T-helper 17 cell (primary cell): ENCODE results near the gene CTDSPL. TPM values are rescaled to one million over a fixed set of nuclear protein-coding genes. Genes with fewer than 3 reads are reported as not detected.

Source experiments
- ATAC-seq: fragments of 150-1000 bp; cut with Tn5 transposase; 2 replicates; pipeline ENCODE4 v1.10.0; 2021; ENCODE audit warnings: mild to moderate bottlenecking, moderate library complexity
- DNase-seq, 3 donors: peaks; one replicate each; pipeline versions ENCODE4 v3.0.0 to v3.0.0-alpha.2; 2020 to 2021
- H3K9me3 ChIP-seq: one replicate; pipeline ENCODE4 v1.7.0; 2013; ENCODE audit warnings: low read length, mild to moderate bottlenecking; ENCODE audit not compliant: control insufficient read depth, poor library complexity, severe bottlenecking
- H3K27ac Mint-ChIP-seq: one replicate; pipeline ENCODE4 v1.8.0; 2022; ENCODE audit warnings: mild to moderate bottlenecking, moderate library complexity, mixed read lengths
- H3K27me3 Mint-ChIP-seq: one replicate; pipeline ENCODE4 v1.8.0; 2022; ENCODE audit warnings: mixed read lengths
- H3K36me3 Mint-ChIP-seq: one replicate; pipeline ENCODE4 v1.8.0; 2022; ENCODE audit warnings: low read depth, mixed read lengths
- H3K4me1 Mint-ChIP-seq: one replicate; pipeline ENCODE4 v1.8.0; 2022; ENCODE audit warnings: mild to moderate bottlenecking, mixed read lengths
- H3K4me3 Mint-ChIP-seq: one replicate; pipeline ENCODE4 v1.8.0; 2022; ENCODE audit warnings: mild to moderate bottlenecking, moderate library complexity, mixed read lengths
- total RNA-seq, 4 donors: library from RNA in 2 of 4; stranded (reverse) in 2 of 4; gene quantifications; one replicate each; pipeline ENCODE4 v1.2.3 and lab custom pipeline; 2022 to 2026

CTDSPL gene
- total RNA-seq, 2 donors from 2014 or later: 2.2 to 48.0 TPM

DNA sequence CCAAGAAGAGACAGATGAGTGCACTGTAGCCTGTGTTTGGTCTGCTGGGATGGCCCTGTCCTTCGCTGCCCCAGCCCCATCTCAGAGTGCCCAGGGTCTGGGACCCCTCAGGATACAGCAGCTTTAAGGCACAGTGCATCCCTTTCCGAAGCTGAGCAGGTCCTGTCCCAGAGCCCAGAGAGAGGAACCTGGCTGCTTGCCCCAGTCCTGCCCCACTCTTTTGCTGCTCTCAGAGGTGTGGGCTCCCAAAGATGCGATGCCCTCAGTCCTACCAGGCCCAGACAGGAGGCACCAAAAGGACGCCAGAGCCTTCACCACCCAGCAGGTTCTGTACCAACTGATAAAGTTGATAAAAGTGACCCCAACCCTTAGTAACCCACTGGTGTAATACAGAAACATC, 159.5 kb downstream of the CTDSPL start:
- no peaks in the 10 kb centered on the region for H3K27me3 Mint-ChIP-seq
- peaks cover 18% of the 10 kb centered on the region for H3K36me3 Mint-ChIP-seq
- no peak for ATAC-seq
- H3K9me3 ChIP-seq: no peaks in the 10 kb centered on the region
- no peak for DNase-seq
- no peak overlapping the region for H3K4me3 Mint-ChIP-seq
- H3K27ac Mint-ChIP-seq: peak overlapping the region; percentile 96
- peaks cover 48% of the 10 kb centered on the region for H3K4me1 Mint-ChIP-seq

- no peak for DNase-seq
- Mint-ChIP-seq H3K36me3 (peaks cover 14% of the 10 kb centered on the region), H3K4me1 (peaks cover 52% of the 10 kb centered on the region), H3K27me3 (no peaks in the 10 kb centered on the region), H3K4me3 (no peak overlapping the region), H3K27ac (peak overlapping the region; percentile 96)
- no peaks in the 10 kb centered on the region for H3K9me3 ChIP-seq
- no peak for ATAC-seq
Observed at GRCh38 chr3:38022301-38022700, 160.6 kb downstream of the CTDSPL start.

GRCh38 chr3:38022896-38023709, 161.4 kb downstream of the CTDSPL start:
- Mint-ChIP-seq H3K4me1 (peaks cover 55% of the 10 kb centered on the region), H3K36me3 (peaks cover 8% of the 10 kb centered on the region), H3K27me3 (no peaks in the 10 kb centered on the region), H3K27ac (peak overlapping the region; percentile 96), H3K4me3 (peak overlapping the region; percentile 98)
- DNase-seq: no peak
- no peak for ATAC-seq
- H3K9me3 ChIP-seq: peaks cover 3% of the 10 kb centered on the region

DNA sequence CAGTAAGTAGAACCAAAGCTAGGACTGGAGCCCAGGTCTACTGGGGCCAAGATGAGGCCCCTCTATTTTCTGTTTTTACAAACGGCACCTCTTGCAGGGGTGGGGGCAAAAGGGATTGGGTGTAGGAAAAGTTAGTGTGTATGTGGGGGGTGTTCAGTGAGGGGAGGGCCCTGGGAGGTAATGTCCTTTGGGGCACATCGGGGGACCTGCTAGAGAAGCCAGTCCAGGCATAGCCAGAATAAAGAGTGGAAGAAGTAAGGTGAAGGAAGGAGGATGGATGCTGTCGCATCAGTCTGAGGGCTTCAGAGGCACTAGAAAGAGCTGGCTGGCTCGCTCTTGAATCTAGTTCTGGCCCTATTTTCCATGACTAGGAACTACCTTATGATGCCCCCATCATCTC, 165.2 kb downstream of the CTDSPL start:
- Mint-ChIP-seq H3K4me3 (no peak overlapping the region), H3K27me3 (no peaks in the 10 kb centered on the region), H3K27ac (no peak overlapping the region), H3K36me3 (no peaks in the 10 kb centered on the region), H3K4me1 (peaks cover 53% of the 10 kb centered on the region)
- peaks cover 3% of the 10 kb centered on the region for H3K9me3 ChIP-seq
- DNase-seq: no peak
- ATAC-seq: no peak

- Mint-ChIP-seq H3K4me3 (peak overlapping the region; percentile 86), H3K27me3 (no peaks in the 10 kb centered on the region), H3K4me1 (peaks cover 51% of the 10 kb centered on the region), H3K36me3 (no peaks in the 10 kb centered on the region), H3K27ac (peak overlapping the region; percentile 88)
- ATAC-seq (no peak), DNase-seq (no peak)
- H3K9me3 ChIP-seq: peaks cover 3% of the 10 kb centered on the region
Observed at GRCh38 chr3:38027466-38028465, 166.1 kb downstream of the CTDSPL start.

DNA sequence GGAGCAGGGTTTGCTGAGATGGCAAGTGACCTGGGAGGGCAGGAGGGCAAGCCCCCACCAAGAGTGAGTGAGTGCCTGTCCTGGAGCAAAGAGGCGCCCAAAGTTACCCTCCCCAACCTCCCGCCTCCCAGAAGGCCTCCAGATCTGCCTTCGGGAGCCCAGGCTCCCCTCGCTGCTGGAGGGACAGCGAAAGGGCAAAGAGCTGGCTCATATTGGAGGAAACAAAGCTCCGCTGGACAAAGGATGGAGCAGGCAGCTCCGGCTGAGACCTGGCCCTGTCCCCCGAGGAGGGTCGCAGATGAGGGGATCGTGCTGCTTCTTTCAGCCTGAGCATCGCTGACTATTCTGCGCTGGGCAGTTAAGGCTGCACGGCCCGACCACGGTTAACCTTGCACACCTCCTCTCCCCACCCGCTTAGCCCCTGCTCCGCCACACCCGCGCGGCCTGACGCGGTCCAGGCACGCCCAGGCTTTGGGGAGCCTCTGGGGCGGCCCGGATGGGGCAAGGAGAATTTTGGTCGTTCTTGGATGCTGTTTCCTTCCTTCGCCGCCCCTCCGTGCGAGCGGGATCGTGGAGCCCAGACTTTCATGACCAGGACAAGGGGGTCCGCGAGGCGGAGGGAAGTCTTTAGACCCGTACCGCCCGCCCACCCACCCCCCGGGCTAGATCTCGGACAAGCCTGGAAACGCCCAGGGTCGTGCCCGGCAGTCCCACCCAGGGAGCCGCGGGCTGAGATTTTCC, 167.1 kb downstream of the CTDSPL start:
- peaks cover 3% of the 10 kb centered on the region for H3K9me3 ChIP-seq
- H3K27ac Mint-ChIP-seq: peak overlapping the region; percentile 88
- peaks cover 48% of the 10 kb centered on the region for H3K4me1 Mint-ChIP-seq
- H3K4me3 Mint-ChIP-seq: peak overlapping the region; percentile 86
- no peak for ATAC-seq
- no peak for DNase-seq
- H3K36me3 Mint-ChIP-seq: no peaks in the 10 kb centered on the region
- no peaks in the 10 kb centered on the region for H3K27me3 Mint-ChIP-seq

- peak in 2 of 3 donors; percentile 63 to 64 for DNase-seq
- H3K27me3 Mint-ChIP-seq: no peaks in the 10 kb centered on the region
- peak within 1 kb of the TSS; percentile 88 for H3K27ac Mint-ChIP-seq
- H3K9me3 ChIP-seq: peaks cover 3% of the 10 kb centered on the region
- H3K4me3 Mint-ChIP-seq: peak within 1 kb of the TSS; percentile 93
- H3K4me1 Mint-ChIP-seq: peaks cover 45% of the 10 kb centered on the region
- H3K36me3 Mint-ChIP-seq: no peaks in the 10 kb centered on the region
- ATAC-seq: no peak
Observed at GRCh38 chr3:38029400-38030125, 167.9 kb downstream of the CTDSPL start, which contains the start of gene PLCD1. Gene PLCD1 (minus strand): TSS chr3:38029642. CDS start chr3:38029539, 103 bp downstream.

- H3K36me3 Mint-ChIP-seq: no peaks in the 10 kb centered on the region
Observed at GRCh38 chr3:38030126-38031021, 168.7 kb downstream of the CTDSPL start.

DNA sequence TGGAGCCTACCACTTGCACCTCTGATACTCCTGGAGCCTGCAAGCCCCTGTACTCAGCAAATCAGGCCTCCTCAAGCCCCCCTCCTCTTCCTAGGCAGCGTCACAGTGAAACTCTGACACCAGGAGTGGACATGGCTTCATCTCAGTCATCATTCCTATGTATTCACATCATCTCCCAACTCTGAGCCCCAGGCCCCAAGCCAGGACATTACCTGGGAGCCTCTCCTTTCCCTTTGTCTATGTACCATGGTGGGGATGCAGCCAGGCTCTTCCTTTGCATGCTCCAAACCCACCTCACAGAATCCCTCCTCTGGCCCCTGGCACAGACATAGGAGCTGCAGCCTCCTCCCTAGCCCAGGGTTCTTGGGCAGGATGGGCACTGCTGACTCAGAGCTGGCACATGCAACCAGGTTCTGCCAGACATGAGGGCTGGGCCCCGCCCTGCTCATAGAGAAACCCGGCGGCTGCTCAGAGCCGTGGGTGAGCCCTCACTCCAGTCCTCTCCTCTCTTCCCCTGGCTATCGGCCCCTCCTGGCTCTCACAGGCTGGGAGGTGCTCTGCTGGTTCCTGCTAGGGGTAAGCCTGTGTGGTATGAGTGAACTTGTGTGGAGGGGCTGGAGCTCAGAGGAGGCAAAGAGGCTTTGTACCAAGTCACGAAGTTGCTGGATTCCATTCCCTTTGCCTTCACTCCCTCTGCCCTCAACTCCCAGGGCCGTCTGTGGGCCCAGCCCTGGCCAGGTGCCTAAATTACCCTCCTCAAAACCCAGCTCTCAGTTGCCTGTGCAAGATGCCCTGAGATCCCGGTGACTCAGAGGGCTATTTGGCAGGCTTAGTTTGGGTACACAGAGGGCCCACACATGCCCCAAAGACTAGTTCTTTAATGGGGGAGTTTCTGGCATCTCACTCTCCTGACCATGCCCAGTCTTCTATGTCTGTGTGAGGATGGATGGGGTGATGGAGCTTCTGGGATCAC, 169.6 kb downstream of the CTDSPL start:
- peak overlapping the region; percentile 93 for H3K4me3 Mint-ChIP-seq

More at GRCh38 chr3:38030126-38031021, 168.7 kb downstream of the CTDSPL start:
- H3K27ac Mint-ChIP-seq: peak overlapping the region; percentile 96
- no peaks in the 10 kb centered on the region for H3K27me3 Mint-ChIP-seq
- ATAC-seq (peak; percentile 8), DNase-seq (no peak)
- H3K9me3 ChIP-seq: peaks cover 3% of the 10 kb centered on the region
- H3K4me1 Mint-ChIP-seq: peaks cover 41% of the 10 kb centered on the region
- peak overlapping the region; percentile 93 for H3K4me3 Mint-ChIP-seq

DNA sequence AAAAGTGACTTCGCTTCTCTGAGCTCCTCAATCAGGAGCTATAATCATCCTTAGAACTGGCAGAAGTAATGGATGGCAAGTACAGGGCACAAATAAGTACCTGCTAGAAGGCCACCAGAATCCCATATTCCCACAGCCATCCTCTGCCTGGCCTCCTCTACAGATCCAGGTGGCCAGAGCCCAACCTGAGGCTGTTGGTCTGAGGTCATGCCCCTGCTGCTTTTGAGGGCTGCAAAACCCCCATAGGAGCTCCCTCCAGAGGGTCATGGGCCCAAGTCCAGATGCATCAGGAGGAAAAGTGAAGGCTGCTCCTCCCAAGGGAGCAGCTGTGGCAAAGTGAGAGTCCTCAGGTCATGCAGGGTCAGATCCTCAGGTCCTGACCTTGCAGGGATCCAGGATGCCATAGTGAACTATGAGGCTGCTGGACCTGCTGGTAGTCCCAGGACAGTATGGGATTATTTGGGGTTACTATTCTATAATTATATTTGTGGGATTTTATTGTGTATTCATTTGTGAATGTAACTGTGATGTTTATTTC, 170.7 kb downstream of the CTDSPL start:
- no peak overlapping the region for H3K4me3 Mint-ChIP-seq
- H3K4me1 Mint-ChIP-seq: peaks cover 38% of the 10 kb centered on the region
- H3K36me3 Mint-ChIP-seq: no peaks in the 10 kb centered on the region

More for the DNA sequence above, 169.6 kb downstream of the CTDSPL start:
- DNase-seq (peak in 2 of 3 donors; percentile 40 to 46), ATAC-seq (peak; percentile 91)
- peaks cover 3% of the 10 kb centered on the region for H3K9me3 ChIP-seq
- no peaks in the 10 kb centered on the region for H3K36me3 Mint-ChIP-seq
- peak overlapping the region; percentile 96 for H3K27ac Mint-ChIP-seq
- peaks cover 36% of the 10 kb centered on the region for H3K4me1 Mint-ChIP-seq
- no peaks in the 10 kb centered on the region for H3K27me3 Mint-ChIP-seq

More for the DNA sequence above, 170.7 kb downstream of the CTDSPL start:
- H3K9me3 ChIP-seq: peaks cover 3% of the 10 kb centered on the region
- Mint-ChIP-seq H3K27me3 (no peaks in the 10 kb centered on the region), H3K27ac (peak overlapping the region; percentile 96)
- ATAC-seq (no peak), DNase-seq (no peak)
